GM19372 (cell line): Measurements from ENCODE around the gene CLECL1.
"Not testable (repeated sequence)": the region's sequence is repeated elsewhere in the genome, so short reads cannot be mapped to it uniquely, and the experiment has no call there.

Source experiments
- ATAC-seq: cut with Tn5 transposase; IDR thresholded peaks from one replicate; pipeline ENCODE4 v1.9.1; 2021; ENCODE audit warnings: mild to moderate bottlenecking, low read depth, moderate library complexity; ENCODE audit not compliant: unreplicated experiment

Gene CLECL1

GRCh38 chr12:9752145-9752933 lies 19.4 kb upstream of the CLECL1 start:
- no peak for ATAC-seq

DNA sequence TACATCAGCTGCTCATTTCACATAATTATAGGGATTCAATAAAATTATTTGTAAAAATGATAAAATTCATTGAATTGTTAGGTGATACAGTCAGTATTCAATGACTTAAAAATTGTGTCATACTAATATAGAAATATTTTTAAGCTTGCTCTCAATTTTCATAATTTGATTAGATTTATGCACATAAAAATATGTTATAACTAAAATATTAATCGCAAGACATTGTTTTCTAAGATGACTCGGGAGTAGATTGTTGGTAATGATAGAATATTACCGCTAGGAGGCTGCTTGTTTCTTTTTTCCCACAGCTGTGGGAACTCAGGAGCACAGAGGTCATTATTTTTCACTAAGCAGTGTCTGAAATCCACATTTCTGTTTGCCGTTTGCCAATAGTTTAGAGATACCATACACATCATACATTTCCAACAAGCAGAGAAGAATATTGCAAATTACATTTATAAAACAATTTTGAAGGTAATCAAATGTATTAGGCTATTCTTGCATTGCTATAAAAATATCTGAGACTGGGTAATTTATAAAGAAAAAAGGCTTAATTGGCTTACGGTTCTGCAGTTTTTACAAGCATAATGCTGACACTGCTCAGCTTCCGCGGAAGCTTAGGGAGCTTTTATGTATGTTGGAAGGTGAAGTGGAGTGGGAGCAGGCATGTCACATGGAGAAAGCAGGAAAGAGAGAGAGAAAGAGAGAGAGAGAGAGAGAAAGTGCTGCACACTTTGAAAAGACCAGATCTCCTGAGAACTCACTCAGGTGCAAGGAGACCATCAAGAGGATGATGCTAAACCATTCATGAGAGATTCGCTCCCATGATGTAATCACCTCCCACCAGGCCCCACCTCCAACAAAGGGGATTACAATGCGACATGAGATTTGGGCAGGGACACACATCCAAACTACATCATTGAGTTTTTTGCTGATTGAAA lies 18.6 kb upstream of the CLECL1 start:
- ATAC-seq, result no peak

DNA sequence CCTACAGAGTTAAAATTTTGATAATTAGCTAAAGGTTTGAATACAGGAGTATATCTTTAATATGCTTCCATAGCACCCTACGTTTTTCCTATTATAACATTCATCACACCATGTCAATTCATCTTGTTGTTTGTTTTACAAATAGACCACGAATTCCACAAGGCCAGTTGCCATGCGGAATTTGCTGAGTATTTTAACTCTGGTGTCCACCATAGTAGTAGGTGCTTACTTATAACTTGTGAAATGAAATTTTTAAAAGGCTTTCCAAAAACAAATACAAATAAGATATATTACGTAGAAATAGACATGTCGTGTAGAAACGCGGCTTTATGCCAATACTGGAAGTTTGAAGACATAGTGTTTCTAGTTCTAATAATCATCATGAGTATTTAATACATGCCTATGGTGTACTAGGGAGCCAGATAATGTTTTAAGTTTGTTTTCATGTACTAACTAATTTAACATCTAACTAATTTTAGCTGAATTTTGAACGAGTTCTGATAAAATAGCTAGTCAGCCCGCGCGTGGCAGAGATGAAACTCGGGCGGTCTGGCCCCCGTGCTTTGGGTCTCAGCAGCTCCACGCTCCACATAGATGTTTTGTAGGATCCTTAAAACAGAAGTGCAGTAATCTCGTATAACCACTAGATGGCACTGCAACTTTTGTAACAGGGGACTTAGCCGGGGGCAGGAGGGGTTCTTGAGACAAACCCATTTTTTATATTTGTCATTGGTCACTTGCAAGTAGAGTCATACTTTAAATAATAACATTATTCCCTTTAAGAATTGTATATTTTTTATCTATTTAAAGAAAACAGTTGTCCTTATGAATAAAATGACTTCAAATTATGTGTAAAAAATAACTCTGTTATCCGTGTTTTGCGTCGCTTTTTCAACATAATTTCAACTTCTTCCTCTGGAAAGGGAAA lies 17.6 kb upstream of the CLECL1 start:
- ATAC-seq, result peak; percentile 48

- no peak for ATAC-seq
Measured at GRCh38 chr12:9749640-9750039, 16.7 kb upstream of the CLECL1 start.

DNA sequence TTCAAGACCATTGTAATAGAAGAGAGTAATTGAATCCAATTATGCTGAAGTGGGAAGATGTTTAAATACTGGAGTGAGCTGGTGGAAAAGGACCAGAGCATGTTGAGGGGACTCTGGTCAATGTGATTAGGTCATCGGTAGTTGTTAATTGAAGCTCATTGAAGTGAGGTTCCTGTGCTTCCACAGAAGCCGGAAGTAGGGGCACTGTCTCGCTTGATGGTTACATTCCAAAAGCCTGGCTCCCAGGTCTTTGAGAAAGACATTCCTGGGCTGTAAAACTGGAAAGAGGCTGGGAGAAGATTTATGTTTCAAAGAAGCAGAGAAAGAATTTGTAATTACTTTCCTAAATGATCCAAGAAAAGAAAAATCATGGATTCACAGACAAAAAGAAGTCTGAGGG lies 12.3 kb upstream of the CLECL1 start:
- no peak for ATAC-seq

DNA sequence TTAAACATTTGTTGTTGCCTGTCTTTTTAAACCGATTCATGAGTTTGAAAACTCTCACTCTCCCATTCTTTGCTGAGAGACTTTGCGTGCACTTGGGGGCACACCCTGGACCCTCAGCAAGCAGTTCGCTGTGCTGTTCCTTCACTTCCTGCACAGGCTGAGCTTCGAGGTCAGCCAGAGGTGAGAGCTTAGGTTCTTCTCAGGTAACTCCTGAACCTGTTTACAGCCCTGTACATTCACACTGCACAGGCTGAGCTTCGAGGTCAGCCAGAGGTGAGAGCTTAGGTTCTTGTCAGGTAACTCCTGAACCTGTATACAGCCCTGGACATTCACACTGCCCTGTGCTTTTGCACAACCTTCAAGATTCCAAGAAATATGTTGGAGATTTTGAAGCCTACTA lies 9.8 kb upstream of the CLECL1 start:
- ATAC-seq, result no peak

DNA sequence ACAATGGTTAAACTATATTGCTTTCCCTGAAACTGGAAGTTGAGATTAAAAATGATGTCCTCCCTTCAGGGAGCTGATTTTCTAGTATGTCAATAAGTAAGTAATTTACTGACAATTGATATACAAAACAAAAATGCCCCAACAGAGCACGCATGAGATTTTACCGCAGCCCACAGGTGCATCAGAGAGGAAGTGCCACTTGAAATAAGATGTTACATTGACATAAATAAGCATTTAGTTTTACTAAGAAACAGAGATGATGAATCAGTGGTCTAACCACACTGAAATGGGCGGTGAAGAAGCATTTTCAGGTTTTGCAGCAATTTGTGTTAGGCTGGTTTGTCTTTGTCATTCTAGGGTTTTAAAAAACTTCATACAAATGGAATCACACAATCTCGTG lies 8.8 kb upstream of the CLECL1 start:
- ATAC-seq, result peak; percentile 61

GRCh38 chr12:9740106-9740750 lies 7.3 kb upstream of the CLECL1 start:
- no peak for ATAC-seq

DNA sequence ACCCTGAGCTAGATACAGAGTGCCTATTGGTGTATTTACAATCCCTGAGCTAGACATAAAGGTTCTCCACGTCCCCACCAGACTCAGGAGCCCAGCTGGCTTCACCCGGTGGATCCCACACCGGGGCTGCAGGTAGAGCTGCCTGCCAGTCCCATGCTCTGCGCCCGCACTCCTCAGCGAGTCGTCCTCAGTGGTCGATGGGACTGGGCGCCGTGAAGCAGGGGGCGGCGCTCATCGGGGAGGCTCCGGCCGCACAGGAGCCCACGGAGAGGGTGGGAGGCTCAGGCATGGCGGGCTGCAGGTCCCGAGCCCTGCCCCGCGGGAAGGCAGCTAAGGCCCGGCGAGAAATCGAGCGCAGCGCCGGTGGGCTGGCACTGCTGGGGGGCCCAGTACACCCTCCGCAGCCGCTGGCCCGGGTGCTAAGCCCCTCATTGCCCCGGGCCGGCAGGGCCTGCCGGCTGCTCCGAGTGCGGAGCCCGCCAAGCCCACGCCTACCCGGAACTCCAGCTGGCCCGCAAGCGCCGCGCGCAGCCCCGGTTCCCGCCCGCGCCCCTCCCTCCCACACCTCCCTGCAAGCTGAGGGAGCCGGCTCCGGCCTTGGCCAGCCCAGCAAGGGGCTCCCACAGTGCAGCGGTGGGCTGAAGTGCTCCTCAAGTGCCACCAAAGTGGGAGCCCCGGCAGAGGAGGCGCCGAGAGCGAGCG lies 6.7 kb upstream of the CLECL1 start:
- ATAC-seq, result not testable (repeated sequence)

DNA sequence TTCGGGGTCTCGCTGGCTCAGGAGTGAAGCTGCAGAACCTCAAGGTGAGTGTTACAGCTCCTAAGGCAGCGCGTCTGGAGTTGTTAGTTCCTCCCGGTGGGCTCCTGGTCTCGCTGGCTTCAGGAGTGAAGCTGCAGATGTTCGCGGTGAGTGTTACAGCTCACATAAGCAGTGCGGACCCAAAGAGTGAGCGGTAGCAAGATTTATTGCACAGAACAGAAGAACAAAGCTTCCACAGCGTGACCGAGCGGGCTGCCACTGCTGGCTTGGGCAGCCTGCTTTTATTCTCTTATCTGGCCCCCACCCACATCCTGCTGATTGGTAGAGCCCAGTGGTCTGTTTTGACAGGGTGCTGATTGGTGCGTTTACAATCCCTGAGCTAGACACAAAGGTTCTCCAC lies 6.0 kb upstream of the CLECL1 start:
- not testable (repeated sequence) for ATAC-seq

DNA sequence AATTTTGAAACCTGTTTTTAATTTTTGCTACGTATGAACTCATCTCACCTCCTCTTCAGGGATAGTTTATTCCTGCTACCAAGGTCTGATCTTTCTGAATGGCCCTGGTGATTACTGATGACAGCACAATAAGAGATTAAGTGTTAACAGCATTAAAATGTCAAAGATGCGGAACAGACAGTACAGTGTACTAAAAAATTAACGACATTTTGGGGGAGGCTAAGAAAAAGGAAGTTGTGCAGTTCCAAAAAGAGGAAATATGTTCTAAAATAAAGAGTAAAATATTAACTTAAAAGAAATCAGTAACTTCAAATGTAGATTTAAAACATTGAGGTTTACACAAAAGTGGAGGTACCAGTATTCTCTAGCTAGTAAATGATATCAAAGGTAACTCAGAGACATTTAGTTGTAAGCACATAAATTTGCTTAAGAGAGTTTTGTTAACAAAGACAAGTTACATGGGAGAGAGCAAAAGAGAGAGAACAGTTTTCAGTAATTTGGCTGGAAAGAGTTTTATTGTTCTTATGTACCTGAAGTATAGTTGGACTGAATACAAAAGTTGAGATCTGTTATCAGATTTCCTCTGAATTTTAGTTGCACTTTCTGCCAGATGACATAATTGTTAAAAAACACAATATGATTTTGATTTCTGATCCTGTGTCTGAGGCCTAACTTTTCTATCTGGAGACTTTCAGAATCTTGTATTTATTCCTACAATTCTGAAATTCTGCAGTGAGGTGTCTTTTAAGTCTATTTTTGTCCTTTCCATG lies 4.2 kb upstream of the CLECL1 start:
- no peak for ATAC-seq

DNA sequence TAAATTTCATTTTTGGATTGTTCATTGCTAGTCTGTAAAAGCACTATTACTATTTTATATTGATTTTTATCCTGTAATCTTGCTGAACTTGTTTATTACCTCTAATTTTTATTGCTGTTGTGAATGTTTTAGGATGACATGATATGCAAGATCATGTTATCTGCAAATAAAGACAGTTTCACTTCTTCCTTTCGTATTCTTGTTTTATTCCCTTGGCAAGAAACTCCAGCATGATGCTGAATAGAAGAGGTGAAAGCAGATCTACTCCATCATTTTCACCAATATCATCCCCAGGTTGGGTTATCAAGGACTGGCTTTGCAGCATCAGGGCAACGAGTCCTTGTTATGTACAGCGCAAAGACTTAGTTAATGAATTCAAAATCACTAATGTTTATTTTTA lies 2.7 kb upstream of the CLECL1 start:
- ATAC-seq, result no peak

DNA sequence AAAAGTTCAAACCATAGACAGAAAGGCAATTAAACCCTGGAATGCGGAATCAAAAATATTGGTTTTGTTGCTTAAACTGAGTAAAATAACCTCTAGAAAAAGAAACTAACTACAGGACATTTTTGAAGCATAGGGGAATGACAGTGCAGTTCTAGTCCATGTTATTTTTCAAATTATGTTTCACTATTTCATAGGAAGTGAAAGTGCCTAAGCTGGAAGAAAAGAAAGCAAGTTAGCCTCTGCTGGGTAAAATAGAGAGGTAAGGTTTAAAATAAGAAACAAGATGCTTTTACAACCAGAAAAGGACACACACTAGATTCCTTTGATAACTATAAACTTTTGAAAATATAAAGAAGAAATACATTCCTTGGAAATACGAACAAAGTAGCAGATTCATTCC lies 1.1 kb downstream of the CLECL1 start:
- ATAC-seq, result no peak

GRCh38 chr12:9731393-9731792 lies 1.5 kb downstream of the CLECL1 start:
- no peak for ATAC-seq

DNA sequence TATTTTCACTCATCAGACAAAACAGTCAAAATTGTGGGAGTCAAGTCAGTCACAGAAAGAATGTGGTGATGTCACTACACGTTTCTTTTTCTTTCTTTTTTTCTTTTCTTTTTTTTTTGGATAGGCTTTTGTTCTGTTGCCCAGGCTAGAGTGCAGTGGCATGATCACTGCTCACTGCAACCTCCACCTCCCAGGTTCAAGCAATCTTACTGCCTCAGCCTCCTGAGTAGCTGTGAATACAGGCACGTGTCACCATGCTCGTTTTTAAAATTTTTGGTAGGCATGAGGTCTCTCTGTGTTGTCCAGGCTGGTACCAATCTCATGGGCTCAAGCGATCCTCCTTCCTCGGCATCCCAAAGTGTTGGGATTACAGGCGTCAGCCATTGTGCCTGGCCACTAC lies 2.3 kb downstream of the CLECL1 start:
- ATAC-seq, result no peak

DNA sequence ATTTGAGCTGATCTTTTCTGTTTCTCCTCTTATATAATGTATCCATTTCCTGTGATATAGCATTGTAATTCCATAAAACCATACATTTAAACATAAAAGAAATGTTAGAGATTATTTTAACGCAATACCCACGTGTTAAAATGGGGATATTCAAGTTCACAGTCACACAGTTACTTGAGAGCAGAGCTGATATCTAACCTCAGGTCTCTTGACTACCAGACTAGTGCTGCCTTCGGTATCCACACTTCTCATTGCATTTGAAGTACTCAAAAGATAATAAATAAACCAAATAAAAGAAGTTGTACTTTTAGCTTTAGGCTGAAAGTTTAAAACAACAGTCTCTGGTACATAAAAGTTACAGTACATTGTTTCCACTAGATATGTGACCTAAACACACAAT lies 2.9 kb downstream of the CLECL1 start:
- ATAC-seq, result no peak

DNA sequence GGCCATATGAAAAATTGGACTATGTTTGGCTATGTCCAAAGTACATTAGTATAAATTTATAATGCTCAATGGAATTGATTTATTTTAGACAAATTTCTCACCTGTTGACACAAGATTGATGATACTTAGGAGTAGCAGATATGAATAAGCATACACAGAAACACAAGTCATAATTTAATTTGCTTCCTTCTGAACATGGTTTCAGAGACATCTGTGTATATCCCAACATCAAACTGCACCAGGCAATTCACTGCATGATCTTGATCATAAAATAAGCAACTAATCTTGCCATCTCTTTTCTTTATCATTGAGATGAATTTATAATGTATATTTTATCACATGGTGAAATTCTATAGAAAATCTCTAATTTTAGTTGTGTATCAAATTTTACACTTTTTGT lies 3.8 kb downstream of the CLECL1 start:
- ATAC-seq, result no peak

DNA sequence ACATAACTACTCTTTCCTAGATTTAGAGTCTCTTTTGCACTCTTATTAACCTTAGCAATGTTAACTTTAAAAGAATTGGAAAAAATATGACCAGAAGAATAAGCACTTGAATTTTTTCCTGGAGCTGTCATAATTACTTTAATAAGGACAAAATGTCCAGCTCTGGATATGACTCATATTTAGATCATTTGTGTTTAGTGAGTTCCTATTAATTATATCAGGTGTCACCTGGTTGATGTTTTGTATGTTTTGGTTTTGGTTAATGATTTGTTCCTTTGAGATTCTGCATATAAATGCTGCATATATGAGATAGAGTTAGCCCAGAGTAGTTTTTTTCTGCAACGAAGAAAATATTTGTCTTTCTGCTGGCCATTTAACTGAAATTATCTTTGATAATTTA lies 5.1 kb downstream of the CLECL1 start:
- ATAC-seq, result no peak
